Measurements from ENCODE around the gene DNAH3.
"Not testable (repeated sequence)": the region's sequence is repeated elsewhere in the genome, so short reads cannot be mapped to it uniquely, and the experiment has no call there.

Gene DNAH3

DNA sequence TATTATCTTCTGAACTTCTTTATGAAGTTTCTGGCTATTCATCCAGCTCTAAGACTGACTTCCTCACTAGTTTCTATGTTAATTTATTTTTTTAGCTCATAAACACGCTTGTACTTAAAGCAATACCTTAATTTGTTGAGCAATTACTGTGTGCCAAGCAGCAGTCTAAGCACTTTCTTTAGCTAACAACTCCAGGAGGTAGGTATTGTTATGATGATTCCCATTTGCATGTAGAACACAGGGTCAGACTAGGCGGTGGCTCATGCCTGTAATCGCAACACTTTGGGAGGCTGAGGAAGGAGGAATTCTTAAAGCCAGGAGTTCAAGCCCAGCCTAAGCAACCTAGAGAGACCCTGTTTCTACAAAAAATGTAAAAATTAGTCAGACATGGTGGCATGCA, 19.8 kb downstream of the DNAH3 start:
- no peak overlapping the region for H3K4me3 ChIP-seq (ENCODE audit: insufficient read depth, low read depth, low read length, poor library complexity, severe bottlenecking)
- H3K9me3 ChIP-seq (ENCODE audit: control insufficient read depth, low read length), result no peaks in the 10 kb centered on the region
- H3K4me1 ChIP-seq (ENCODE audit: control insufficient read depth, insufficient read depth, low read length, poor library complexity, severe bottlenecking), result no peaks in the 10 kb centered on the region
- DNase-seq, result no peak
- H3K27ac ChIP-seq (ENCODE audit: insufficient read depth, low read length, poor library complexity, severe bottlenecking), result no peak overlapping the region
- no peaks in the 10 kb centered on the region for H3K36me3 ChIP-seq (ENCODE audit: control insufficient read depth, insufficient read depth, low read length)
- no peaks in the 10 kb centered on the region for H3K27me3 ChIP-seq (replicated peaks; ENCODE audit: control insufficient read depth, insufficient read depth, low read length, poor library complexity, severe bottlenecking)

DNA sequence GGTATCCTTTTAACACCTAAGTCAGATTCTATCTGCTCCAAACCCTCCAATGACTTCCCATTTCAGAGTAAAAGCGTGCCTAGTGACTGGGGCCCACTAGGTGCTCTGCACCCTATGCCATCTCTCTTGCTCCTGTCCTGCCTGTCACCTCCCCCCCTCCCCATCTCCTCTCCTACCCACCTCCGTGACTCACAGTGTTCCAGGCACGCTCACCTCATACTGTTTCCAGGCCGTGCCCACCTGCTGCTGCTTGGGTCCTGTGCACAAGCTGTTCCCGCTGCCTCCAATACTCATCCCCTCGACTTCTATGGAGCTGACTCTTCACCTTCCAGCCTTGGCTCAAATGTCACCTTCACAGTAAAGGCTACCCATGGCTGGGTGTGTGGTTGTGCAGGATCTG, 21.7 kb downstream of the DNAH3 start:
- Histone ChIP-seq H3K27ac (ENCODE audit: insufficient read depth, low read length, poor library complexity, severe bottlenecking) (no peak overlapping the region), H3K9me3 (ENCODE audit: control insufficient read depth, low read length) (no peaks in the 10 kb centered on the region), H3K27me3 (replicated peaks; ENCODE audit: control insufficient read depth, insufficient read depth, low read length, poor library complexity, severe bottlenecking) (no peaks in the 10 kb centered on the region), H3K4me1 (ENCODE audit: control insufficient read depth, insufficient read depth, low read length, poor library complexity, severe bottlenecking) (no peaks in the 10 kb centered on the region), H3K36me3 (ENCODE audit: control insufficient read depth, insufficient read depth, low read length) (no peaks in the 10 kb centered on the region), H3K4me3 (ENCODE audit: insufficient read depth, low read depth, low read length, poor library complexity, severe bottlenecking) (no peak overlapping the region)
- no peak for DNase-seq

DNA sequence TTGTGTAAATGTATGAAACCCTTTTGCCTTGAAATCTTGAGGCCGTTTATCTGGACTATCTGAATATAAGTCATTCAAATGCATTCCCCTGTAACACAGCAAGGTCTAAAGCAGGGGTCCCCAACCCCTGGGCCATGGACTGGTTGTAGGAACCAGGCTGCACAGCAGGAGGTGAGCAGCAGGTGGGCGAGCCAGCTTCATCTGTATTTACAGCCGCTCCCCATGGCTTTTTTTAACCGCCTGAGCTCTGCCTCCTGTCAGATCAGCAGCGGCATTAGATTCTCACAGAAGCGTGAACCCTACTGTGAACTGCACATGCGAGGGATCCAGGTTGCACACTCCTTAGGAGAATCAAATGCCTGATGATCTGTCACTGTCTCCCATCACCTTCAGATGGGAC, 24.1 kb downstream of the DNAH3 start:
- Histone ChIP-seq H3K36me3 (ENCODE audit: control insufficient read depth, insufficient read depth, low read length) (no peaks in the 10 kb centered on the region), H3K4me1 (ENCODE audit: control insufficient read depth, insufficient read depth, low read length, poor library complexity, severe bottlenecking) (no peaks in the 10 kb centered on the region), H3K27ac (ENCODE audit: insufficient read depth, low read length, poor library complexity, severe bottlenecking) (no peak overlapping the region), H3K9me3 (ENCODE audit: control insufficient read depth, low read length) (no peaks in the 10 kb centered on the region), H3K27me3 (replicated peaks; ENCODE audit: control insufficient read depth, insufficient read depth, low read length, poor library complexity, severe bottlenecking) (no peaks in the 10 kb centered on the region), H3K4me3 (ENCODE audit: insufficient read depth, low read depth, low read length, poor library complexity, severe bottlenecking) (no peak overlapping the region)
- DNase-seq, result no peak

DNA sequence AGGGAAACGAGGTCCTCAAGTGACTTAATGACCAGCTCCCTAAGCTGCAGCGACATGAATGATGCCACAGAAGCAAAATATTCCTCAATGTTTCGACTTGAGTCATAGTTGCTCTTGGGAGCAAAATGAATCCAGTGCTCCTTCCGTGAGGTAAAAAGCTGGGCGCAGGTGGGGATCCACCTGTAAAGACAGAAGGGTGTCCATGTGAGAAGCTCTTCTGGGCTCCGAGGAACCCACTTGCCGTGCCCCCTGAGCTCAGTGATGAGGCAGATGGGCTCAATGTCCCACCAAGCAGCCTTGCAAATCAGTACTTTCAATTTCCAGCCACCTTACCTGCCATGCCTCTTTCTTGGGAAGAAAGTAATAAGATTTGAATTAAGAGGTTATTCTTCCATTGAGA, 25.5 kb downstream of the DNAH3 start:
- no peak for DNase-seq
- H3K9me3 ChIP-seq (ENCODE audit: control insufficient read depth, low read length), result no peaks in the 10 kb centered on the region
- no peak overlapping the region for H3K27ac ChIP-seq (ENCODE audit: insufficient read depth, low read length, poor library complexity, severe bottlenecking)
- no peaks in the 10 kb centered on the region for H3K4me1 ChIP-seq (ENCODE audit: control insufficient read depth, insufficient read depth, low read length, poor library complexity, severe bottlenecking)
- H3K36me3 ChIP-seq (ENCODE audit: control insufficient read depth, insufficient read depth, low read length), result no peaks in the 10 kb centered on the region
- H3K27me3 ChIP-seq (replicated peaks; ENCODE audit: control insufficient read depth, insufficient read depth, low read length, poor library complexity, severe bottlenecking), result no peaks in the 10 kb centered on the region
- H3K4me3 ChIP-seq (ENCODE audit: insufficient read depth, low read depth, low read length, poor library complexity, severe bottlenecking), result no peak overlapping the region

DNA sequence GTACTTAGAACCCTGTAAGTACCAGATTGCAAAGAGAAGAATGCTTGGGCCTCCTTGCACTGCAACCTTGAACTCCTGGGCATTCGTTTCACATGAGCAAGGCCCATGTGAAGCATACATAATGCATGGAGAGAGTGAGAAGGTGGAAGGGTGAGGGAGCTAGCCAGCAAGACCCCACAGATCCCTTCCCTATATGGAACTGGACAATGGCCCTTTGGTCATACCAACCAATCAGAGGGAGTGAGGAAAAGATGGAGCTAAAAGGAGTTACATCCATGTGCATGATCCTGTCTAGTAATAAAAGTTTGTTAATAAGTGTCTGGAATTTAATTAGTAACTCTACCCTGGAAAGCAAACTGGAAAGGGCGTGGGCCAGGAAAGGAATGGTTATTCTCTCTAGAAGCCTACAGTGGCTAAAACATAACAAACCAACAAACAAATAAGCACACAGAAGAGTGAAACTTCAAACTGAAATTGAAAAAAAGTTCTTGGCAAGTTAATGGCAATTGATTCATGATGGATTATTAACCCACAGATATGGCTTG, 29.6 kb downstream of the DNAH3 start:
- Histone ChIP-seq H3K9me3 (ENCODE audit: control insufficient read depth, low read length) (no peaks in the 10 kb centered on the region), H3K27me3 (replicated peaks; ENCODE audit: control insufficient read depth, insufficient read depth, low read length, poor library complexity, severe bottlenecking) (no peaks in the 10 kb centered on the region), H3K36me3 (ENCODE audit: control insufficient read depth, insufficient read depth, low read length) (no peaks in the 10 kb centered on the region), H3K27ac (ENCODE audit: insufficient read depth, low read length, poor library complexity, severe bottlenecking) (no peak overlapping the region), H3K4me3 (ENCODE audit: insufficient read depth, low read depth, low read length, poor library complexity, severe bottlenecking) (no peak overlapping the region), H3K4me1 (ENCODE audit: control insufficient read depth, insufficient read depth, low read length, poor library complexity, severe bottlenecking) (no peaks in the 10 kb centered on the region)
- no peak for DNase-seq

DNA sequence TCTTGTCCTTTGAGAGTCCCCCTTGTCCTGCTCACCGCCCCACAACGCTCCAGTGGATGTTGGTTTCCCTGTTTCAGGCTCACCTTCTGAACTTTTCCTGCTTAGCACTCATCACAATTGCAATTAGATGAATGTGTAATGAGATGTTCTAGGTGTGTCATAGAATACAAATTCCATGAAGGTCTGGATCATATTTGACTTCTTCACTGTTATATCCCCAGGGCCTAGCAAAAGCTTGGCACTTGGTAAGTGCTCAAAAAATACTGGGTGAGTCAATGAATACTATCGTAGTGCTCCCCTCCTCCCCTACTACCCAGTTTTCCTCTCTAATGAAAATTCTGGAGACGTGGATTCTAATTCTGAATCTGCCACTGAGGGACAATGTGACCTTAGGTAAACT, 33.1 kb downstream of the DNAH3 start:
- no peaks in the 10 kb centered on the region for H3K9me3 ChIP-seq (ENCODE audit: control insufficient read depth, low read length)
- no peaks in the 10 kb centered on the region for H3K4me1 ChIP-seq (ENCODE audit: control insufficient read depth, insufficient read depth, low read length, poor library complexity, severe bottlenecking)
- no peaks in the 10 kb centered on the region for H3K27me3 ChIP-seq (replicated peaks; ENCODE audit: control insufficient read depth, insufficient read depth, low read length, poor library complexity, severe bottlenecking)
- DNase-seq, result no peak
- no peak overlapping the region for H3K4me3 ChIP-seq (ENCODE audit: insufficient read depth, low read depth, low read length, poor library complexity, severe bottlenecking)
- no peaks in the 10 kb centered on the region for H3K36me3 ChIP-seq (ENCODE audit: control insufficient read depth, insufficient read depth, low read length)
- H3K27ac ChIP-seq (ENCODE audit: insufficient read depth, low read length, poor library complexity, severe bottlenecking), result no peak overlapping the region

DNA sequence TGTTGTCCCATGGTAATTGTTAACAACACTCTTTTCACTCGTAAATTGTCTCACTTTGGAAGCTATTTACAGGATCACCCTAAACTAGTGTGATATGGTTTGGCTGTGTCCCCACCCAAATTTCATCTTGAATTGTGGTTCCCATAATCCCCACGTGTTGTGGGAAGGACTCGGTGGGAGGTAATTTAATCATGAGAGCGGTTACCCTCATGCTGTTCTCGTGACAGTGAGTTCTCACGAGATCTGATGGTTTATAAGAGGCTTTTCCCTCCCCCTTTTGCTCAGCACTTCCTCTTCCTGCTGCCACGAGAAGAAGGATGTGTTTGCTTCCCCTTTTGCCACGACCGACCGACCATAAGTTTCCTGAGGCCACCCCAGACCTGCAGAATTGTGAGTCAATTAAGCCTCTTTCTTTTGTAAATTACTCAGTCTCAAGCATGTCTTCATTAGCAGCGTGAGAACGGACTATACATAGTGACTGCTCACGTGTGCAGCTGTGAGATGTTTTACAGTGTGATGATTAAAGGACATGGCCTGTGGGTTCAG, 34.4 kb downstream of the DNAH3 start:
- no peak for DNase-seq
- H3K9me3 ChIP-seq (ENCODE audit: control insufficient read depth, low read length), result no peaks in the 10 kb centered on the region
- no peak overlapping the region for H3K27ac ChIP-seq (ENCODE audit: insufficient read depth, low read length, poor library complexity, severe bottlenecking)
- H3K4me3 ChIP-seq (ENCODE audit: insufficient read depth, low read depth, low read length, poor library complexity, severe bottlenecking), result peak overlapping the region; percentile 23
- H3K4me1 ChIP-seq (ENCODE audit: control insufficient read depth, insufficient read depth, low read length, poor library complexity, severe bottlenecking), result no peaks in the 10 kb centered on the region
- no peaks in the 10 kb centered on the region for H3K27me3 ChIP-seq (replicated peaks; ENCODE audit: control insufficient read depth, insufficient read depth, low read length, poor library complexity, severe bottlenecking)
- H3K36me3 ChIP-seq (ENCODE audit: control insufficient read depth, insufficient read depth, low read length), result no peaks in the 10 kb centered on the region

DNA sequence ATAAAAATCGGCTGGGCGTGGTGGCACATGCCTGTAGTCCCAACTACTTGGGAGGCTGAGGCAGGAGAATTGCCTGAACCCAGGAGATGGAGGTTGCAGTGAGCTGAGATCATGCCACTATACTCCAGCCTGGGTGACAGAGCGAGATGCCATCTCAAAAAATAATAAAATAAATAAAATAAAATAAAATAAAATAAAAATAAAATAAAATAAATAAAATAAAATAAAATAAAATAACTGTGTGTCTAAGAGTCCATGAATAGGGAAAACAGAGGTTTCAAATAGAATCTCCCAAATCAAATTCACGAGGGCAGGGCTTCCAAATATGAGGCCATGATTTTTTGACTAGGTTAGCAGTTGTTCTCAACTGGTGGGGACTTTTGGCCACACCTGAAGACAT, 35.1 kb downstream of the DNAH3 start:
- not testable (repeated sequence) for H3K36me3 ChIP-seq (ENCODE audit: control insufficient read depth, insufficient read depth, low read length); DNase-seq; H3K4me1 ChIP-seq (ENCODE audit: control insufficient read depth, insufficient read depth, low read length, poor library complexity, severe bottlenecking); H3K4me3 ChIP-seq (ENCODE audit: insufficient read depth, low read depth, low read length, poor library complexity, severe bottlenecking); H3K9me3 ChIP-seq (ENCODE audit: control insufficient read depth, low read length); H3K27ac ChIP-seq (ENCODE audit: insufficient read depth, low read length, poor library complexity, severe bottlenecking); H3K27me3 ChIP-seq (replicated peaks; ENCODE audit: control insufficient read depth, insufficient read depth, low read length, poor library complexity, severe bottlenecking)

DNA sequence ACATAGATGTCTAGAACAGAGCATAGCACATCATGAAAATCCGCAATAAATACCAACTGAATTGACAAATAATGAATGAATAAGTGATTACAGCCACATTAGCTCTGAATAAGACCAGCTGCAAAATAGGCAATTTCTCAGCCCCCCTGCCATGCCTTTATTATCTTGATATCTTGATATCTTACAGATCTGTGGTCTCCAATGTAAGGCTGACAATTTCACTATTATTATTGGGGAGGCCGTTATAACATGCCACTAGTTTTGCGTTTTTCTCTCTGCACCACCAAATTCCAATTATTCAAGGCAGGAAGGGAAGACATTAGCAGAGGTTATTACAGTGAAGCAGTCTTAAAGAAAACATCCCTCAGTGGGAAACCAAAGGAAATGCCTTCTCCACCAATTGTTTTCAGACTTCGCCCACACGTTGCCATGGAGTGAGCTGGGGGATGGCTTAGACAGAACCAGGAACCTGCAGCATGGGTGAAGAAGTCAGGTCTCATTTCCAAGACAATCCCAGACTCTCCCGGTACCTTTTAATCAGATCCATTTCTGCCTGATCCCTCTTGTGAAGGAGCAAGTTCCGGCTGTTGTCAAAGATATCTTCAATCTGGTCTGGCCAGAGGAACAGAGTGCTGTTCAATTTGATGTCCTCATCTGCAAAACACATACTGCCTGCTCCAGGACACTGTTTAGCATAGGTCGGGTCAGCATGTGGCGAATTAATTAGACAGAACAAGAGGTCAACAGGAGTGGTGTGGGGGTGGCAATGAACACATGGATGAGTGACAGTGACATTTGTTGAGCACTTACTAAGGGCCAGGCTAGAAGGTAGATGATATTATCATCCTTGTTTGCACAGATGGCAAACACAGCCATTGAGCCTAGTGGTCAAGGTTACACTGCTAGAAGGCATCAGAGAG, 46.4 kb downstream of the DNAH3 start:
- no peak overlapping the region for H3K4me3 ChIP-seq (ENCODE audit: insufficient read depth, low read depth, low read length, poor library complexity, severe bottlenecking)
- no peak for DNase-seq
- no peaks in the 10 kb centered on the region for H3K27me3 ChIP-seq (replicated peaks; ENCODE audit: control insufficient read depth, insufficient read depth, low read length, poor library complexity, severe bottlenecking)
- no peak overlapping the region for H3K27ac ChIP-seq (ENCODE audit: insufficient read depth, low read length, poor library complexity, severe bottlenecking)
- no peaks in the 10 kb centered on the region for H3K9me3 ChIP-seq (ENCODE audit: control insufficient read depth, low read length)
- H3K36me3 ChIP-seq (ENCODE audit: control insufficient read depth, insufficient read depth, low read length), result no peaks in the 10 kb centered on the region
- no peaks in the 10 kb centered on the region for H3K4me1 ChIP-seq (ENCODE audit: control insufficient read depth, insufficient read depth, low read length, poor library complexity, severe bottlenecking)

Data from effector memory CD4-positive, alpha-beta T cell (primary cell).